ENCODE data around the gene TOLLIP.

- TF ChIP-seq CTCF (IDR thresholded peaks at IDR 0.05), result no peak
- TF ChIP-seq POLR2A (IDR thresholded peaks at IDR 0.05), result no peak
- no peak for TF ChIP-seq EP300 (IDR thresholded peaks at IDR 0.05)
Measured at GRCh38 chr11:1340111-1340510, 30.7 kb upstream of the TOLLIP start.

Measured in tibial nerve (tissue), 4 donors.